Activated CD8-positive, alpha-beta memory T cell treated with anti-CD3 and anti-CD28 coated beads, Interleukin-2, amount 50 U/mL, for 48 hours (primary cell): ENCODE measurements around the gene TOR1AIP1.
"Not testable (repeated sequence)": the region's sequence is repeated elsewhere in the genome, so short reads cannot be mapped to it uniquely, and the experiment has no call there.

Experiments
- DNase-seq: peaks from one replicate; pipeline ENCODE4 v3.0.0-alpha.2; 2020

The TOR1AIP1 gene

GRCh38 chr1:179941454-179941853, 59.4 kb downstream of the TOR1AIP1 start:
- DNase-seq = no peak

GRCh38 chr1:179950651-179951050, 68.6 kb downstream of the TOR1AIP1 start:
- DNase-seq = no peak

- no peak for DNase-seq
These were observed 69.5 kb downstream of the TOR1AIP1 start for GRCh38 chr1:179951383-179952144.

- DNase-seq = no peak
These were observed 70.1 kb downstream of the TOR1AIP1 start for GRCh38 chr1:179952186-179952585.

- peak; percentile 69 for DNase-seq
These were observed 71.9 kb downstream of the TOR1AIP1 start for GRCh38 chr1:179953974-179954492.

- DNase-seq = peak; percentile 97
These were observed 72.6 kb downstream of the TOR1AIP1 start, which contains the start of gene CEP350 for GRCh38 chr1:179954493-179955286. CEP350 (plus strand) TSS chr1:179954810; CDS start chr1:179986182, 31,372 bp downstream.

- no peak for DNase-seq
These were observed 73.2 kb downstream of the TOR1AIP1 start for GRCh38 chr1:179955287-179955680.

- DNase-seq = no peak
These were observed 73.6 kb downstream of the TOR1AIP1 start for GRCh38 chr1:179955731-179956130.

GRCh38 chr1:179958359-179958758, 76.3 kb downstream of the TOR1AIP1 start:
- no peak for DNase-seq

- not testable (repeated sequence) for DNase-seq
These were observed 80.1 kb downstream of the TOR1AIP1 start for GRCh38 chr1:179962168-179962567.

- no peak for DNase-seq
These were observed 84.5 kb downstream of the TOR1AIP1 start for GRCh38 chr1:179966551-179966950.

GRCh38 chr1:179968284-179968993, 86.4 kb downstream of the TOR1AIP1 start:
- no peak for DNase-seq

- no peak for DNase-seq
These were observed 87.2 kb downstream of the TOR1AIP1 start for GRCh38 chr1:179968994-179969919.
